Stimulated activated CD4-positive, alpha-beta T cell treated with anti-CD3 and anti-CD28 coated beads, TNF-alpha, amount 100 ng/mL, for 4 hours (primary cell): ENCODE data around the gene OR51L1.

Experiments
- DNase-seq, 3 experiments: peaks; one replicate each; pipeline ENCODE4 v3.0.0-alpha.2; 2020; ENCODE audit warnings: low read depth in 3 of 3

Gene OR51L1

DNA sequence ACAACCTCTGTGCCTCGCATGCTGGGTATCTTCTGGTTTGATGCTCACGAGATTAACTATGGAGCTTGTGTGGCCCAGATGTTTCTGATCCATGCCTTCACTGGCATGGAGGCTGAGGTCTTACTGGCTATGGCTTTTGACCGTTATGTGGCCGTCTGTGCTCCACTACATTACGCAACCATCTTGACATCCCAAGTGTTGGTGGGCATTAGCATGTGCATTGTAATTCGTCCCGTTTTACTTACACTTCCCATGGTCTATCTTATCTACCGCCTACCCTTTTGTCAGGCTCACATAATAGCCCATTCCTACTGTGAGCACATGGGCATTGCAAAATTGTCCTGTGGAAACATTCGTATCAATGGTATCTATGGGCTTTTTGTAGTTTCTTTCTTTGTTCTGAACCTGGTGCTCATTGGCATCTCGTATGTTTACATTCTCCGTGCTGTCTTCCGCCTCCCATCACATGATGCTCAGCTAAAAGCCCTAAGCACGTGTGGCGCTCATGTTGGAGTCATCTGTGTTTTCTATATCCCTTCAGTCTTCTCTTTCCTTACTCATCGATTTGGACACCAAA lies 52.2 kb downstream of the OR51L1 start:
- no peak for DNase-seq
